ENCODE measurements around the gene SPECC1L.

The SPECC1L gene

GRCh38 chr22:24337894-24338645 lies 67.4 kb downstream of the SPECC1L start:
- no peak overlapping the region for H3K4me3 ChIP-seq (ENCODE audit: low read depth, low read length)
- no peak for TF ChIP-seq CTCF (IDR thresholded peaks at IDR 0.05; ENCODE audit: low read depth, low read length)

- TF ChIP-seq CTCF (IDR thresholded peaks at IDR 0.05; ENCODE audit: low read depth, low read length) = no peak
- H3K4me3 ChIP-seq (ENCODE audit: low read depth, low read length) = no peak overlapping the region
Observed at GRCh38 chr22:24338726-24339451, 68.3 kb downstream of the SPECC1L start.

GRCh38 chr22:24339452-24339747 lies 68.8 kb downstream of the SPECC1L start:
- H3K4me3 ChIP-seq (ENCODE audit: low read depth, low read length) = no peak overlapping the region
- TF ChIP-seq CTCF (IDR thresholded peaks at IDR 0.05; ENCODE audit: low read depth, low read length) = no peak

GRCh38 chr22:24341627-24342026 lies 71.0 kb downstream of the SPECC1L start:
- TF ChIP-seq CTCF (IDR thresholded peaks at IDR 0.05; ENCODE audit: low read depth, low read length) = no peak
- H3K4me3 ChIP-seq (ENCODE audit: low read depth, low read length) = no peak overlapping the region

GRCh38 chr22:24350627-24351026 lies 80.0 kb downstream of the SPECC1L start:
- H3K4me3 ChIP-seq (ENCODE audit: low read depth, low read length) = no peak overlapping the region
- TF ChIP-seq CTCF (IDR thresholded peaks at IDR 0.05; ENCODE audit: low read depth, low read length) = no peak

GRCh38 chr22:24353121-24353520 lies 82.5 kb downstream of the SPECC1L start:
- TF ChIP-seq CTCF (IDR thresholded peaks at IDR 0.05; ENCODE audit: low read depth, low read length) = no peak

GRCh38 chr22:24355574-24355973 lies 84.9 kb downstream of the SPECC1L start:
- no peak overlapping the region for H3K4me3 ChIP-seq (ENCODE audit: low read depth, low read length)

More at GRCh38 chr22:24353121-24353520, 82.5 kb downstream of the SPECC1L start:
- no peak overlapping the region for H3K4me3 ChIP-seq (ENCODE audit: low read depth, low read length)

More at GRCh38 chr22:24355574-24355973, 84.9 kb downstream of the SPECC1L start:
- TF ChIP-seq CTCF (IDR thresholded peaks at IDR 0.05; ENCODE audit: low read depth, low read length) = no peak
